ENCODE data around the gene PFDN4.

The PFDN4 gene

GRCh38 chr20:54207743-54208547 lies at the start of gene PFDN4:
TSS of gene PFDN4 (plus strand) at chr20:54208087. CDS start at chr20:54208101, 14 bp downstream.
- peak; percentile 94 for DNase-seq

GRCh38 chr20:54158226-54158625 lies 49.7 kb upstream of the PFDN4 start:
- no peak for DNase-seq

GRCh38 chr20:54158856-54159418 lies 49.0 kb upstream of the PFDN4 start:
- no peak for DNase-seq

- DNase-seq, result no peak
Measured at GRCh38 chr20:54160065-54161007, 47.6 kb upstream of the PFDN4 start.

- DNase-seq, result no peak
Measured at GRCh38 chr20:54161008-54161820, 46.7 kb upstream of the PFDN4 start.

- no peak for DNase-seq
Measured at GRCh38 chr20:54161821-54162149, 46.1 kb upstream of the PFDN4 start.

GRCh38 chr20:54162378-54163009 lies 45.4 kb upstream of the PFDN4 start:
- no peak for DNase-seq

GRCh38 chr20:54163402-54163801 lies 44.5 kb upstream of the PFDN4 start:
- DNase-seq, result no peak

GRCh38 chr20:54165014-54165413 lies 42.9 kb upstream of the PFDN4 start:
- DNase-seq, result no peak

- DNase-seq, result no peak
Measured at GRCh38 chr20:54165803-54166202, 42.1 kb upstream of the PFDN4 start.

GRCh38 chr20:54166987-54167662 lies 40.8 kb upstream of the PFDN4 start:
- no peak for DNase-seq

- no peak for DNase-seq
Measured at GRCh38 chr20:54167909-54168872, 39.7 kb upstream of the PFDN4 start.

- DNase-seq, result no peak
Measured at GRCh38 chr20:54168961-54169862, 38.7 kb upstream of the PFDN4 start.

- no peak for DNase-seq
Measured at GRCh38 chr20:54170026-54170471, 37.8 kb upstream of the PFDN4 start.

- DNase-seq, result no peak
Measured at GRCh38 chr20:54170963-54171362, 36.9 kb upstream of the PFDN4 start.

- no peak for DNase-seq
Measured at GRCh38 chr20:54172532-54172855, 35.4 kb upstream of the PFDN4 start.

GRCh38 chr20:54172856-54173652 lies 34.8 kb upstream of the PFDN4 start:
- peak; percentile 46 for DNase-seq
